ENCODE measurements around the gene ARHGEF3.

GRCh38 chr3:56778893-56779292, 22.9 kb downstream of the ARHGEF3 start:
- no peak for TF ChIP-seq CTCF (IDR thresholded peaks at IDR 0.05)
- TF ChIP-seq POLR2A (IDR thresholded peaks at IDR 0.05) = no peak

Measured in uterus (tissue), 2 donors.